ENCODE results near the gene EEF1G. TPM values are rescaled to one million over a fixed set of nuclear protein-coding genes. Genes with fewer than 3 reads are reported as not detected.

EEF1G gene
- total and polyA plus RNA-seq, 2 of the 13 experiments (the other 11 are each of a cell fraction or from before 2014, with no cell fraction given): 1,787 to 2,144 TPM

DNA sequence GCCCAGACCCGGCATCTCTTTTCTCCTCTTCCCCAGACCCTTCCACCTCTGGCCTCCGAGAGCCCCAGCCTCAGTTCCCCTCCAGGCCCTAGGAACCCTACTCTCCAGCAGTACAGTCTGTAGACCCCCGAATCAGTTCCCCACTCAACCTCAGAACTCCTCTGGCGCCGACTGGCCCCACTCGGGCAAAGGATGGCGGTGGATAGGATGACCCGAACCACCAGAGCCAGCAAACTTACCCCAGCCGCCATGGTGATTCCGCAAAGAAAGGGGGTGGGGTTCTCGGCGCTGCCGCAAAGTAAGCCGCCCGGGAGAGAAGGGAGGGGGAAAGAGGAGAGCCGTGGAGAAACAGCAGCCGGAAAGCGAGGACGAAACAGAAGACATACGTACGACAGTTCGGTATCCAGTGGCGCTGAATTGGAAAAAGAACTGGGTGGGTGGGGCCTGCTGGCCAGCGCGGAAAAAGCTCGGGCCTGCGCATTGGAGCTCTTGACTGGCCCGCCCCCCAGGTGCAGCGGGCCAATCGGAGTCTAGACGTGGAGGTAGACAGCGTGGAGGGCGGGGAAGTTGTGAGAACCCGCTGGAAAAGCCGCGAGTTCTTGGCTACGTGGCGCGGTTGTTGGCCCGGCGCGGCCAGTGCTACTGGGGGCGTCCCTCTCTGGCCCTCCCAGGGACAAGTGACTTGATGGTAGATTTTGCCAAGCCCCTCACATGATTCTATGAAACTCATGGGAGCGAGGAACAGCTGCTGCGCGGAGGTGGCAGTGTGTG, at the start of gene EEF1G (continued):
- TF ChIP-seq KLF16 (CRISPR knock-in tag; IDR thresholded peaks at IDR 0.05) (peak in 1 of 2 experiments; percentile 83; a peak in 2 of 4 replicates), TMF1 (CRISPR knock-in tag; IDR thresholded peaks at IDR 0.05; ENCODE audit: low read depth) (peak; percentile 33; the same call in 1 of the 2 replicates), TARDBP (CRISPR knock-in tag; IDR thresholded peaks at IDR 0.05) (peak; percentile 50), SP5 (CRISPR knock-in tag; IDR thresholded peaks at IDR 0.05; ENCODE audit: borderline replicate concordance, low read depth) (peak; percentile 88; the same call in 1 of the 2 replicates), NR2C2 (CRISPR knock-in tag; IDR thresholded peaks at IDR 0.05; ENCODE audit: borderline replicate concordance) (peak; percentile 57; the same call in 1 of the 2 replicates), ZNF567 (CRISPR knock-in tag; IDR thresholded peaks at IDR 0.05; ENCODE audit: borderline replicate concordance) (no peak), FOXK1 (CRISPR knock-in tag; IDR thresholded peaks at IDR 0.05; ENCODE audit: borderline replicate concordance, low read depth) (peak; percentile 58; the same call in 1 of the 2 replicates), ZNF350 (CRISPR knock-in tag; IDR thresholded peaks at IDR 0.05; ENCODE audit: borderline replicate concordance, low read depth) (peak; percentile 91; the same call in 1 of the 2 replicates), SP2 (CRISPR knock-in tag; IDR thresholded peaks at IDR 0.05) (peak; percentile 78), PHF21A (CRISPR knock-in tag; IDR thresholded peaks at IDR 0.05) (peak; percentile 24; the same call in 1 of the 2 replicates), ZNF20 (CRISPR knock-in tag; IDR thresholded peaks at IDR 0.05) (no peak), ZFY (CRISPR knock-in tag; IDR thresholded peaks at IDR 0.05) (peak; percentile 75), MEF2D (CRISPR knock-in tag; IDR thresholded peaks at IDR 0.05) (peak; percentile 15; the same call in 1 of the 2 replicates), MEIS2 (CRISPR knock-in tag; IDR thresholded peaks at IDR 0.05) (peak; percentile 27; the same call in 1 of the 2 replicates), ZNF781 (CRISPR knock-in tag; IDR thresholded peaks at IDR 0.05; ENCODE audit: borderline replicate concordance, not compliant biosample characterization) (no peak), ZNF747 (CRISPR knock-in tag; IDR thresholded peaks at IDR 0.05; ENCODE audit: borderline replicate concordance) (peak; percentile 57), ZFX (CRISPR knock-in tag; IDR thresholded peaks at IDR 0.05; ENCODE audit: low read depth) (peak; percentile 92), POLR2AphosphoS5 (IDR thresholded peaks at IDR 0.05; ENCODE audit: low read depth, low read length) (peak; percentile 97), HNRNPLL (IDR thresholded peaks at IDR 0.05; ENCODE audit: low read depth, low read length, poor library complexity, severe bottlenecking) (peak; percentile 99), CHD4 (IDR thresholded peaks at IDR 0.05; ENCODE audit: borderline replicate concordance, low read length) (no peak), NR2F2 (IDR thresholded peaks at IDR 0.05; ENCODE audit: borderline replicate concordance, low read depth) (0 out of 2 replicates have a peak, but pooled peaks have one; percentile 19)
- TF ChIP-seq, protein P1, sequence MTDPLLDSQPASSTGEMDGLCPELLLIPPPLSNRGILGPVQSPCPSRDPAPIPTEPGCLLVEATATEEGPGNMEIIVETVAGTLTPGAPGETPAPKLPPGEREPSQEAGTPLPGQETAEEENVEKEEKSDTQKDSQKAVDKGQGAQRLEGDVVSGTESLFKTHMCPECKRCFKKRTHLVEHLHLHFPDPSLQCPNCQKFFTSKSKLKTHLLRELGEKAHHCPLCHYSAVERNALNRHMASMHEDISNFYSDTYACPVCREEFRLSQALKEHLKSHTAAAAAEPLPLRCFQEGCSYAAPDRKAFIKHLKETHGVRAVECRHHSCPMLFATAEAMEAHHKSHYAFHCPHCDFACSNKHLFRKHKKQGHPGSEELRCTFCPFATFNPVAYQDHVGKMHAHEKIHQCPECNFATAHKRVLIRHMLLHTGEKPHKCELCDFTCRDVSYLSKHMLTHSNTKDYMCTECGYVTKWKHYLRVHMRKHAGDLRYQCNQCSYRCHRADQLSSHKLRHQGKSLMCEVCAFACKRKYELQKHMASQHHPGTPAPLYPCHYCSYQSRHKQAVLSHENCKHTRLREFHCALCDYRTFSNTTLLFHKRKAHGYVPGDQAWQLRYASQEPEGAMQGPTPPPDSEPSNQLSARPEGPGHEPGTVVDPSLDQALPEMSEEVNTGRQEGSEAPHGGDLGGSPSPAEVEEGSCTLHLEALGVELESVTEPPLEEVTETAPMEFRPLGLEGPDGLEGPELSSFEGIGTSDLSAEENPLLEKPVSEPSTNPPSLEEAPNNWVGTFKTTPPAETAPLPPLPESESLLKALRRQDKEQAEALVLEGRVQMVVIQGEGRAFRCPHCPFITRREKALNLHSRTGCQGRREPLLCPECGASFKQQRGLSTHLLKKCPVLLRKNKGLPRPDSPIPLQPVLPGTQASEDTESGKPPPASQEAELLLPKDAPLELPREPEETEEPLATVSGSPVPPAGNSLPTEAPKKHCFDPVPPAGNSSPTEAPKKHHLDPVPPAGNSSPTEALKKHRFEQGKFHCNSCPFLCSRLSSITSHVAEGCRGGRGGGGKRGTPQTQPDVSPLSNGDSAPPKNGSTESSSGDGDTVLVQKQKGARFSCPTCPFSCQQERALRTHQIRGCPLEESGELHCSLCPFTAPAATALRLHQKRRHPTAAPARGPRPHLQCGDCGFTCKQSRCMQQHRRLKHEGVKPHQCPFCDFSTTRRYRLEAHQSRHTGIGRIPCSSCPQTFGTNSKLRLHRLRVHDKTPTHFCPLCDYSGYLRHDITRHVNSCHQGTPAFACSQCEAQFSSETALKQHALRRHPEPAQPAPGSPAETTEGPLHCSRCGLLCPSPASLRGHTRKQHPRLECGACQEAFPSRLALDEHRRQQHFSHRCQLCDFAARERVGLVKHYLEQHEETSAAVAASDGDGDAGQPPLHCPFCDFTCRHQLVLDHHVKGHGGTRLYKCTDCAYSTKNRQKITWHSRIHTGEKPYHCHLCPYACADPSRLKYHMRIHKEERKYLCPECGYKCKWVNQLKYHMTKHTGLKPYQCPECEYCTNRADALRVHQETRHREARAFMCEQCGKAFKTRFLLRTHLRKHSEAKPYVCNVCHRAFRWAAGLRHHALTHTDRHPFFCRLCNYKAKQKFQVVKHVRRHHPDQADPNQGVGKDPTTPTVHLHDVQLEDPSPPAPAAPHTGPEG (CRISPR knock-in tag; IDR thresholded peaks at IDR 0.05): 0 out of 2 replicates have a peak, but pooled peaks have one; percentile 16
- TF ChIP-seq, protein P2, sequence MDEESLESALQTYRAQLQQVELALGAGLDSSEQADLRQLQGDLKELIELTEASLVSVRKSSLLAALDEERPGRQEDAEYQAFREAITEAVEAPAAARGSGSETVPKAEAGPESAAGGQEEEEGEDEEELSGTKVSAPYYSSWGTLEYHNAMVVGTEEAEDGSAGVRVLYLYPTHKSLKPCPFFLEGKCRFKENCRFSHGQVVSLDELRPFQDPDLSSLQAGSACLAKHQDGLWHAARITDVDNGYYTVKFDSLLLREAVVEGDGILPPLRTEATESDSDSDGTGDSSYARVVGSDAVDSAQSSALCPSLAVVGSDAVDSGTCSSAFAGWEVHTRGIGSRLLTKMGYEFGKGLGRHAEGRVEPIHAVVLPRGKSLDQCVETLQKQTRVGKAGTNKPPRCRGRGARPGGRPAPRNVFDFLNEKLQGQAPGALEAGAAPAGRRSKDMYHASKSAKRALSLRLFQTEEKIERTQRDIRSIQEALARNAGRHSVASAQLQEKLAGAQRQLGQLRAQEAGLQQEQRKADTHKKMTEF (CRISPR knock-in tag; IDR thresholded peaks at IDR 0.05): peak; percentile 47; the same call in 1 of the 2 replicates

Data from HepG2 (cell line).